HEK293 (cell line): Measurements from ENCODE around the gene RAB10.

Source experiments
- CTCF ChIP-seq: fragments of 450-650 bp; formaldehyde crosslinking; IDR thresholded peaks from 2 replicates; pipeline ENCODE4 v1.5.1; 2016; ENCODE audit warnings: missing biosample characterization, missing genetic modification characterization
- SP2 ChIP-seq: fragments of 450-650 bp; formaldehyde crosslinking; IDR thresholded peaks from 2 replicates; pipeline ENCODE4 v1.5.1; 2016; ENCODE audit warnings: missing biosample characterization, missing genetic modification characterization

DNA sequence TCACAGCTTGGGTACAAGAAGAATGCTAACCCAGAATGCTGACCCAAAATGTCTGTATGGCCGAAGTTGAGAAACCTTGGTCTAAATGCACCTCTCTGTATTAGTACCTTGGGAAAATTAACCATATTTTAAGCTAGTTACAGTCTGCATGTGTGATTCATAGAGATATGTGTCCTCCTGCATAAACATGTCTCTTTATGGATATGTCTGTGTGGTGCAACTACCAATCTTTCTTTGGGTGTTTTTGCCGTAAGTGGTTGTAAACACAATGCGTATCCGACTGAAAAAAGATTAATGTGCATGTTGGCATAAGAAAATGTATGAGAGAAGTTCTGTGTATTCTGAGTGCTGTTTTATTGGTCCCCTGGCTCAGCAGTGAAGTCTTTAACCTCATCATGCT is 84.8 kb downstream of the RAB10 start:
- no peak for TF ChIP-seq SP2 (tag by site-specific recombination)
- no peak for TF ChIP-seq CTCF (tag by site-specific recombination)
